LoVo (cell line): ENCODE measurements around the gene SPRR2G.
A peak's percentile ranks its signal among the peaks of the same experiment; 100 is the strongest.
"Not testable (repeated sequence)": the region's sequence is repeated elsewhere in the genome, so short reads cannot be mapped to it uniquely, and the experiment has no call there.

Source experiments
- DNase-seq: peaks from one replicate; pipeline ENCODE4 v3.0.0-alpha.2; 2016; ENCODE audit warnings: low spot score

Gene SPRR2G

GRCh38 chr1:153150846-153151245 is at the start of gene SPRR2G:
Gene SPRR2G, minus strand, starts transcription at chr1:153150890. Its CDS starts 780 bp downstream, at chr1:153150110.
- no peak for DNase-seq

- DNase-seq: no peak
Measured at GRCh38 chr1:153195216-153195615, 44.5 kb upstream of the SPRR2G start.

- no peak for DNase-seq
Measured at GRCh38 chr1:153194331-153195050, 43.8 kb upstream of the SPRR2G start.

- DNase-seq: no peak
Measured at GRCh38 chr1:153192697-153193096, 42.0 kb upstream of the SPRR2G start.

- no peak for DNase-seq
Measured at GRCh38 chr1:153190373-153190772, 39.7 kb upstream of the SPRR2G start.

GRCh38 chr1:153188301-153188700 is 37.6 kb upstream of the SPRR2G start:
- not testable (repeated sequence) for DNase-seq

GRCh38 chr1:153180556-153180955 is 29.9 kb upstream of the SPRR2G start:
- DNase-seq: no peak

GRCh38 chr1:153178922-153179321 is 28.2 kb upstream of the SPRR2G start:
- DNase-seq: no peak

GRCh38 chr1:153174624-153175023 is 23.9 kb upstream of the SPRR2G start:
- no peak for DNase-seq

GRCh38 chr1:153168686-153169085 is 18.0 kb upstream of the SPRR2G start:
- DNase-seq: no peak

- no peak for DNase-seq
Measured at GRCh38 chr1:153155541-153155940, 4.9 kb upstream of the SPRR2G start.

- no peak for DNase-seq
Measured at GRCh38 chr1:153152481-153152880, 1.8 kb upstream of the SPRR2G start.

- no peak for DNase-seq
Measured at GRCh38 chr1:153141377-153141776, 9.3 kb downstream of the SPRR2G start.

- DNase-seq: no peak
Measured at GRCh38 chr1:153140484-153140883, 10.2 kb downstream of the SPRR2G start.

GRCh38 chr1:153133743-153134142 is 16.9 kb downstream of the SPRR2G start:
- DNase-seq: no peak

- no peak for DNase-seq
Measured at GRCh38 chr1:153133267-153133666, 17.4 kb downstream of the SPRR2G start.

GRCh38 chr1:153128688-153129087 is 22.0 kb downstream of the SPRR2G start:
- DNase-seq: not testable (repeated sequence)

GRCh38 chr1:153127296-153127695 is 23.4 kb downstream of the SPRR2G start:
- DNase-seq: no peak

- no peak for DNase-seq
Measured at GRCh38 chr1:153125536-153125935, 25.2 kb downstream of the SPRR2G start.

- DNase-seq: not testable (repeated sequence)
Measured at GRCh38 chr1:153123793-153124192, 26.9 kb downstream of the SPRR2G start.

GRCh38 chr1:153122831-153123421 is 27.8 kb downstream of the SPRR2G start:
- DNase-seq: peak; percentile 4

GRCh38 chr1:153120945-153121344 is 29.7 kb downstream of the SPRR2G start:
- DNase-seq: no peak

- DNase-seq: no peak
Measured at GRCh38 chr1:153119491-153119971, 31.2 kb downstream of the SPRR2G start.

- not testable (repeated sequence) for DNase-seq
Measured at GRCh38 chr1:153115264-153115663, 35.4 kb downstream of the SPRR2G start.
